Placental epithelial cell (primary cell): ENCODE data around the gene BICD1. TPM values are rescaled to one million over a fixed set of nuclear protein-coding genes. Genes with fewer than 3 reads are reported as not detected.

Experiments used
- small RNA-seq: library from RNA; depleted of rRNA; stranded (forward); fragments of <200 nt; gene quantifications from one replicate; pipeline ENCODE3, GENCODE V24; 2012
- total RNA-seq: library from RNA; depleted of rRNA; stranded (reverse); fragments of >200 nt; gene quantifications from 2 replicates; pipeline ENCODE4 v1.2.3, GENCODE V29; 2012

The BICD1 gene
- total RNA-seq = 2.4 and 6.3 TPM in 2 replicates

DNA sequence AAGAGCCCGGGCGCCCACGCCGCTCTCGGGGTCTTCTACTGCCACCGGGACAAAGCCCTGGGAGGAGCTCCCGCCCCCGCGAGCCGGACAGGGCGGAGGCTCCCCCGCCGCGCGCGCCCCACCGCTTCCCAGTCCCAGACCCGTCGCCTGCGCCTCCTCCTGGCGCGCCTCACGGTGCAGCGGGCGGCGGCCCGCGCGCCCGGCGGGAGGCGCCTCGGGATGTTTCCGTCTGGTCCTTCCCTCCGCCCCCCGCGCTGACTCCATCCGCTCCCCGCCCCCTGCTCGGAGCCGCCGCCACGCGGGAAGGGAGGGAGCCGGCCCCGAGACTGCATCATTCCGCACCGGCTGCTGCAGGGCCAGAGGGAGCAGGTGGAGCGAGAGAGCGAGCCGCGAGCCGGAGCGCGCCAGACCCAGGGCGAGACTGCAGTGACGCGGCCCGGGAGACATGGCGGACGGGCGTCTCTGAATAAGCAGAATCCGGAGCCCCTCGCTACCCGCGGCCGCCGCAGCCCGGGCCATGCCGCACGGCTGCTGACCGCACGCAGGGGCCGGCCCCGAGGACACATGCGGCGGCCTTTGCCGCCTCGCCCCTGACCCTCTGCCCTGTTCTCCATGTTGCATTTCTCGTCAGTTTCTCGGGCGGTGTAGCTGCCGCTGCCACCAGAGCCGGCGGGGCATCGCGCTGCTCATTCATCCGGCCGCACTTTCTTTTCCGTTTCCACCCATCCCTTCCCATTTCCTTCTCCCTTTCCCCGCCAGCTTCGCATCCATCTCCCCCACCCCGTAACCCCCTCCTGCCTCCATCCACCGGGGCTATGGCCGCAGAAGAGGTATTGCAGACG is at the start of gene BICD1:
TSS of gene BICD1 (plus strand) at position 331 of the 842 bp plus-strand sequence. CDS start at position 816, 485 bp downstream.

DNA sequence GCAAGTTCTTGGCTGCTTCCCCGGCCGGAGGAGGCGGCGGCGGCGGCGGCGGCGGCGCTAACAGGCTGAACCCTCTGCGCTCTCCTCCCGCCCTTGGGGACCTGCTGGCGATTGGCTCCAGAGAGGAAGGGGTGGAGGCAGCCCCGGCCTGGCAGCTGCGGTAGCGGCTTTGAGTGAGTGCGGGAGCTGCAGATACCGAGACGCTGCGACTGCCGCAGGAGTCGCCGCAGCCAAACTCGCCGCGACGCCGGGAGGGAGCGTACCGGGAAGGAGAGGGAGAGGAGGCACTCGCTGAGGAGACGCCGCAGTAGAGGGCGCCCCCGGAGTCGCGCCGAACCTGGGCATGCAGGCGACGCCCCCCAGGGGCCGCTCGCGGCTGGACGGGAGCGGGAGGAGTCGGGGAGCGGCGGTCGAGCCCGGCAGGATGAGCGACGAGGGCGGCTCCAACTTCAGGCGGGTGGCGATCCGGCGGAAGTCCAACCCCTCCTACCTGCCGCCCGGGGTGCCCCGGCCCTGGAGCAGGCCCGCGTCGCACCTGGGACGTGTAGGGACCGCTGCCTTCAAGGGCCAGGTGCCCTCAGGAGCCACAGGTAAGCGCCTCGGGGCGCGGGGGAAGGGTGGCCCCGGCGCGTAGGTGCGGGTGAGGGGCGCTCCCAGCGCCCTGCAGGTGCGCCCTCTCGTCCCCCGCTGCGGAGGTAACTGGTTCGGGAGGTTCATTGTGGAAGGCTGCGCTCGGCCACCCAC is 292.9 kb downstream of the BICD1 start, which contains the start of gene FGD4:
TSS of gene FGD4 (plus strand) at position 189 of the 744 bp plus-strand sequence.

Small RNA genes within 50 kb of the gene (small RNA-seq; reads per million reads assigned to genes)
- gene AC048344.2 (not detected), gene AC048344.3 (not detected), gene RF00019 (not detected)

Other genes with a start within 250 kb of the BICD1 start
- gene RESF1, start 147.4 kb upstream of the BICD1 start, total RNA-seq = 38.8 and 56.9 TPM in 2 replicates